ENCODE data around the gene EIF2A. TPM values are rescaled to one million over a fixed set of nuclear protein-coding genes. Genes with fewer than 3 reads are reported as not detected.
A peak's percentile ranks its signal among the peaks of the same experiment; 100 is the strongest.
"Not testable (repeated sequence)": the region's sequence is repeated elsewhere in the genome, so short reads cannot be mapped to it uniquely, and the experiment has no call there.

EIF2A gene
- total and polyA plus RNA-seq, 8 donors: 46.4 to 89.1 (median 63.9) TPM

DNA sequence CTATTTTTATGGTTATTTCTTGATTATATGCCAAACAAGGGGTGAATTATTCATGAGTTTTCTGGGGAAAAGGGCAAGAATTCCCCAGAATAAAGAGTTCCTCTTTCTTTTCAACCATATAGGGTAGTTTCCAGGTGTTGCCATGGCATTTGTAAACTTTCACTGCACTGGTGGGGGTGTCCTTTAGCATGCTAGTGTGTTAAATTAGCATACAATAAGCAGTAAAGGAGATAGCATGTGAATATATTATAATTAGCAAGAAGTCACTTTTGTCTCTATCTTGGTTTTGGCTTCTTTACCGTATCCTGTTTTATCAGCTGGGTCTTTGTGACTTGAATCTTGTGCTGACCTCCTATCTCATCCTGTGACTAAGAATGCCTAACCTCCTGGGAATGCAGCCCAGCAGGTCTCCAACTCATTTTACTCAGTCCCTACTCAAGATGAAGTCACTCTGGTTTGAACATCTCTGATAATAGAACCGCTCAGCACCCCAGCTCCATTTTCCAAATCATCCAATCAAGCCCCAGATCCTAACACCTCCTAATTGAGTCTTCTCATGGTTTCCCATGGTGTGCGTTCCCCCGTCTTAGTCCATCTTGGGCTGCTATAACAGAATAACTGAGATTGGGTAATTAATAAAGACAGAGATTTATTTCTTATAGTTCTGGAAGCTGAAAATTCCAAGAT is 53.2 kb downstream of the EIF2A start:
- no peak for DNase-seq
- no peak for FAIRE-seq
- Histone ChIP-seq H3K27me3 (no peaks in the 10 kb centered on the region), H3K27ac (no peak overlapping the region), H3K4me3 (no peak overlapping the region), H3K4me1 (peaks cover 4 to 9% (median 4%) of the 10 kb centered on the region in 3 donors), H3K36me3 (no peaks in the 10 kb centered on the region), H3K9me3 (no peaks in the 10 kb centered on the region)
- intact Hi-C loops (cut with DNase I): no loop called here
- ATAC-seq: no peak
- 65 to 69% methylated on average over 4 of the region's 4 CpGs for WGBS, 2 donors
- TF ChIP-seq, protein P1, sequence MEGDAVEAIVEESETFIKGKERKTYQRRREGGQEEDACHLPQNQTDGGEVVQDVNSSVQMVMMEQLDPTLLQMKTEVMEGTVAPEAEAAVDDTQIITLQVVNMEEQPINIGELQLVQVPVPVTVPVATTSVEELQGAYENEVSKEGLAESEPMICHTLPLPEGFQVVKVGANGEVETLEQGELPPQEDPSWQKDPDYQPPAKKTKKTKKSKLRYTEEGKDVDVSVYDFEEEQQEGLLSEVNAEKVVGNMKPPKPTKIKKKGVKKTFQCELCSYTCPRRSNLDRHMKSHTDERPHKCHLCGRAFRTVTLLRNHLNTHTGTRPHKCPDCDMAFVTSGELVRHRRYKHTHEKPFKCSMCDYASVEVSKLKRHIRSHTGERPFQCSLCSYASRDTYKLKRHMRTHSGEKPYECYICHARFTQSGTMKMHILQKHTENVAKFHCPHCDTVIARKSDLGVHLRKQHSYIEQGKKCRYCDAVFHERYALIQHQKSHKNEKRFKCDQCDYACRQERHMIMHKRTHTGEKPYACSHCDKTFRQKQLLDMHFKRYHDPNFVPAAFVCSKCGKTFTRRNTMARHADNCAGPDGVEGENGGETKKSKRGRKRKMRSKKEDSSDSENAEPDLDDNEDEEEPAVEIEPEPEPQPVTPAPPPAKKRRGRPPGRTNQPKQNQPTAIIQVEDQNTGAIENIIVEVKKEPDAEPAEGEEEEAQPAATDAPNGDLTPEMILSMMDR (IDR thresholded peaks at IDR 0.05): no peak

GRCh38 chr3:150600647-150601530 is 54.3 kb downstream of the EIF2A start:
- ATAC-seq; H3K36me3 ChIP-seq; H3K27me3 ChIP-seq; intact Hi-C loops (cut with DNase I); DNase-seq; FAIRE-seq; H3K27ac ChIP-seq; H3K9me3 ChIP-seq; H3K4me3 ChIP-seq: not testable (repeated sequence)
- WGBS, 2 donors: 89% methylated on average over 13 of the region's 13 CpGs
- peaks cover 4 to 16% (median 15%) of the 10 kb centered on the region in 3 donors for H3K4me1 ChIP-seq

DNA sequence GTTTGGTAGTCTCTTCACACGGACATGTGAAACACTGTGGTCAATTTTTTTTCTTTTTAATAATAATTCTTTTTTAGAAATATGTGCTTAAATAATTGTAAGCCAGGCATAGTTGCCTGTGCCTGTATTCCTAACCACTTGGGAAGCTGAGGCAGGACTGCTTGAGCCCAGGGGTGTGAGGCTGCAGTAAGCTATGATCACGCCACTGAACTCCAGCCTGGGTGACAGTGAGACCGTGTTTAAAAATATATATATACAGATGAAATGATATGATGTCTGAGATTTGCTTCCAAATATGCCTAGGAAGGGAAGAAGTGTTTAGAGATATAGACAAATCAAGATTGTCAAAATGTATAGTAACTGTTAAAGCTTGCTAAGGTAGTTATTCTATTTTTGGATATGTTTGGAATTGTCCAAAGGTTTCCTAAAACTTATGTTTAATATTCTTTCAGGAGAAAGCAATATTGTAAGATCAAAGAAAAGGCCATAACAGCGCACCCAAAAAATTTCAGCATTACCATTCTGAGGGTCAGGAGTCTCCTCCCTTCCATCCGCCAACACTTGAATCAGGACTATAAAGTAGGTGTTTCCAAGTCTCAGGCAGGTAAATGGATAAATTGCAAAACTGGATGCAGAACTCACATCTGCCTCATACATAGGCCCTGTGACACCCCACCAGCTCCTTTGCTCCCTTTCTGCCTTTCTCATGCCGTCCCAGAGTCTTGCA is 56.0 kb downstream of the EIF2A start:
- Histone ChIP-seq H3K27me3 (no peaks in the 10 kb centered on the region), H3K4me1 (peaks cover 4 to 30% (median 27%) of the 10 kb centered on the region in 3 donors), H3K36me3 (no peaks in the 10 kb centered on the region), H3K27ac (peak overlapping the region; percentile 79 to 93 (median 90)), H3K9me3 (no peaks in the 10 kb centered on the region), H3K4me3 (peak overlapping the region; percentile 68 to 81 (median 76))
- FAIRE-seq: no peak
- ATAC-seq: peak; percentile 10 to 39 (median 32)
- TF ChIP-seq, protein P1 (IDR thresholded peaks at IDR 0.05): no peak
- intact Hi-C loops (cut with DNase I): no loop called here
- WGBS, 2 donors: 8 to 10% methylated on average over 6 of the region's 6 CpGs
- no peak for DNase-seq

DNA sequence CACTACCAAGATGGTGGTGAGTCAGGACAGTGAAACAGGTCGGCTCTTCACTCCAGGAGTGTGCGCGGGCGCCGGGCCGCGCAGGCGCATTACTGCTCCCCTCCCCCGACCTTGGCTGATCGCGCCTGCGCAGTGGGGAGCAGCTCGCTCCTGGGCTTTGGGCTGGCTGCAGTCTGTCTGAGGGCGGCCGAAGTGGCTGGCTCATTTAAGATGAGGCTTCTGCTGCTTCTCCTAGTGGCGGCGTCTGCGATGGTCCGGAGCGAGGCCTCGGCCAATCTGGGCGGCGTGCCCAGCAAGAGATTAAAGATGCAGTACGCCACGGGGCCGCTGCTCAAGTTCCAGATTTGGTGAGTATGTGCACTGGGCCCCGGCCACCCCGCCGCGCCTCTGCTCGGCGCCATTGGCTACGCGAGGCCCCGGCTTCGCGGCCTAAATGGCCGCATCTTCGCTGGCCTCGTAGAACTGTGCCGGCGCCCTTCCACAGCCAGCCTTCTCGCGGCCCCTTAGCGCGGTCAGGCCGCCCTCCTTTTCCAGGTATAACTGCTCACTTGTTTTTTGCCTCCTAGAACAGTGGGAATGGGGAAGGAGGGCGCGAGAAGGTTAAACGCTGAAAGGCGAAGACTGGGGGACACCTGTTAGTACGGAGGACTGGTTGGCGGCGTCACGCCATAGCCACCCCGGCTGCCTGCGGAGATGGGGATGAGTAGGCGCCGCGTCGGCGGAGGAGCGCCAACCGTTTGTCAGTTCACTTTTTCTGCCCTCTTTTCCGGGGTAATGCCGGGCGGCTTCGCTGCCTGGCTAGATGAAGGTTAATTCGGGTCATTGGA is 56.8 kb downstream of the EIF2A start, which contains the start of gene SELENOT:
Gene SELENOT (plus strand): TSS at position 169 of the 827 bp plus-strand sequence. CDS start 42 bp downstream, at position 211.
- DNase-seq (peak; percentile 90 to 99 (median 96)), FAIRE-seq (no peak), ATAC-seq (peak; percentile 90 to 99 (median 95))
- Histone ChIP-seq H3K4me3 (peak within 1 kb of the TSS; percentile 68 to 81 (median 76)), H3K9me3 (no peaks in the 10 kb centered on the region), H3K4me1 (peaks cover 4 to 37% (median 33%) of the 10 kb centered on the region in 3 donors), H3K27ac (peak within 1 kb of the TSS; percentile 79 to 93 (median 90)), H3K27me3 (no peaks in the 10 kb centered on the region), H3K36me3 (no peaks in the 10 kb centered on the region)
- 0% methylated on average over 69 of the region's 69 CpGs for WGBS, 2 donors
- intact Hi-C loops (cut with DNase I): no loop called here
- TF ChIP-seq, protein P1 (IDR thresholded peaks at IDR 0.05): peak in 1 of 4 donors; percentile 30

All from pancreas (tissue), 10 donors.